Thymus (tissue), 11 donors: ENCODE measurements around the gene RTL1. TPM values are rescaled to one million over a fixed set of nuclear protein-coding genes. Genes with fewer than 3 reads are reported as not detected.

Experiments
- DNase-seq, 9 donors: peaks; one replicate each; pipeline ENCODE4 v3.0.0-alpha.2; 2013; ENCODE audit warnings: low spot score in 9 of 9, low read depth in 6 of 9, missing footprints in 1 of 9
- H3K27ac ChIP-seq, 2 donors: one replicate each; pipeline ENCODE4 v1.5.1; 2013; ENCODE audit warnings: control low read depth in 1 of 2, low read depth in 1 of 2, low read length in 1 of 2, mild to moderate bottlenecking in 1 of 2, moderate library complexity in 1 of 2
- H3K27me3 ChIP-seq, 2 donors: one replicate each; pipeline ENCODE4 v1.5.1; 2013; ENCODE audit warnings: low read length in 1 of 2; ENCODE audit not compliant: control insufficient read depth in 2 of 2, insufficient read depth in 1 of 2
- H3K36me3 ChIP-seq, 2 donors: one replicate each; pipeline ENCODE4 v1.5.1; 2013; ENCODE audit warnings: low read length in 1 of 2, mild to moderate bottlenecking in 1 of 2, moderate library complexity in 1 of 2; ENCODE audit not compliant: control insufficient read depth in 2 of 2, insufficient read depth in 2 of 2
- H3K4me1 ChIP-seq, 2 donors: one replicate each; pipeline ENCODE4 v1.5.1; 2013; ENCODE audit warnings: low read length in 2 of 2; ENCODE audit not compliant: control insufficient read depth in 2 of 2, insufficient read depth in 2 of 2
- H3K4me3 ChIP-seq, 2 donors: one replicate each; pipeline ENCODE4 v1.5.1; 2013; ENCODE audit warnings: low read length in 2 of 2, control low read depth in 1 of 2, mild to moderate bottlenecking in 1 of 2
- H3K9me3 ChIP-seq, 2 donors: one replicate each; pipeline ENCODE4 v1.5.1; 2013; ENCODE audit warnings: low read length in 1 of 2, mild to moderate bottlenecking in 1 of 2; ENCODE audit not compliant: control insufficient read depth in 2 of 2, insufficient read depth in 1 of 2
- WGBS: extraction: QIAGEN DNeasy Blood & Tissue Kit; methylation state at CpG from one replicate; pipeline ENCODE4 v1.1.7; 2013; 5-methylcytosine and 5-hydroxymethylcytosine counted together
- polyA plus RNA-seq: library from polyadenylated mRNA; stranded (reverse); fragments of 200-250 nt; gene quantifications from one replicate; pipeline ENCODE4 v1.2.3, GENCODE V29; 2013
- total RNA-seq: library from RNA; stranded (reverse); fragments of 120-200 nt; gene quantifications from one replicate; pipeline ENCODE4 v1.2.4, GENCODE V29; 2013
- donor health status: healthy.

RTL1 gene
- total and polyA plus RNA-seq, 2 donors, result under 0.01 to 0.02 TPM

GRCh38 chr14:100871234-100872186, 32.0 kb downstream of the RTL1 start:
- DNase-seq, result no peak
- no peaks in the 10 kb centered on the region for H3K27me3 ChIP-seq
- H3K36me3 ChIP-seq, result no peaks in the 10 kb centered on the region
- H3K27ac ChIP-seq, result no peak overlapping the region
- WGBS, result 87% methylated on average over 16 of the region's 16 CpGs
- H3K4me1 ChIP-seq, result no peaks in the 10 kb centered on the region
- no peak overlapping the region for H3K4me3 ChIP-seq
- no peaks in the 10 kb centered on the region for H3K9me3 ChIP-seq

DNA sequence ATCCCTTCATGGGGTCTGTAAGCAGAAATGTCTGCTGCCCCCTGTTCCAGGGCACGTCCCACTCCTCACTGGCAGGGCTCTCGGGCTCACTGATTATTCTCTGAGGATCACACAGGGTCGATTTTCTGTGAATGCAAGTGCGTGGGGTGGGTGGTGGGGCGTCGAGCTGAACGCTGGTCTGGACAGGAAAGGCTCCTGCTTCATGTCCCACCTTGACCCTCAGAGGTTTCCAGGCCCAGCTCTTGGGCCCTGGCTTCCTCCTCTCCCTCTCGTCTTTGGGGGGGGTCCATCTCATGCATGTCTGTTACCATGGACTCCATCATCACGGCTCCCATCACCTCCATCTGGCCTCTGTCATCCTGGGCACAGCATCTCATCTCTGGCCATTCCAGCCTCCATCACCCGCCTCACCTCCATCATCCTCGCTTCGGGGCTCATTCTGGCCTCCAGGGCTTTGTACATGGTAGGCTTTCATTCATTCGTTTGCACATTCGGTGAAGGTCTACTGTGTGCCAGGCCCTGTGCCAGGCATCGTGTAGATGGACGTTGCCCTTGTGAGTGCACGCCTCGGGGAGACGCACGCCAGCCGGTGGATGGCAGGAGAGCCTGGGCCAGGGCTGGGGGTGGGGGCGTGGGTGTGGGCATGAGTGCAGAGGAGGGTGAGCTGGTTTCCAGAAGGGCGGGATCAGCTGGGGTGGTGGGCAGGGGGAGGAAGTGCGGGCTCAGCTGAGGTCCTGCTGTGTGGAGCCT, 34.7 kb downstream of the RTL1 start:
- H3K4me3 ChIP-seq, result no peak overlapping the region
- no peak overlapping the region for H3K27ac ChIP-seq
- H3K4me1 ChIP-seq, result no peaks in the 10 kb centered on the region
- no peaks in the 10 kb centered on the region for H3K27me3 ChIP-seq
- H3K36me3 ChIP-seq, result no peaks in the 10 kb centered on the region
- no peaks in the 10 kb centered on the region for H3K9me3 ChIP-seq
- WGBS, result 96% methylated on average over 22 of the region's 24 CpGs
- DNase-seq, result no peak

DNA sequence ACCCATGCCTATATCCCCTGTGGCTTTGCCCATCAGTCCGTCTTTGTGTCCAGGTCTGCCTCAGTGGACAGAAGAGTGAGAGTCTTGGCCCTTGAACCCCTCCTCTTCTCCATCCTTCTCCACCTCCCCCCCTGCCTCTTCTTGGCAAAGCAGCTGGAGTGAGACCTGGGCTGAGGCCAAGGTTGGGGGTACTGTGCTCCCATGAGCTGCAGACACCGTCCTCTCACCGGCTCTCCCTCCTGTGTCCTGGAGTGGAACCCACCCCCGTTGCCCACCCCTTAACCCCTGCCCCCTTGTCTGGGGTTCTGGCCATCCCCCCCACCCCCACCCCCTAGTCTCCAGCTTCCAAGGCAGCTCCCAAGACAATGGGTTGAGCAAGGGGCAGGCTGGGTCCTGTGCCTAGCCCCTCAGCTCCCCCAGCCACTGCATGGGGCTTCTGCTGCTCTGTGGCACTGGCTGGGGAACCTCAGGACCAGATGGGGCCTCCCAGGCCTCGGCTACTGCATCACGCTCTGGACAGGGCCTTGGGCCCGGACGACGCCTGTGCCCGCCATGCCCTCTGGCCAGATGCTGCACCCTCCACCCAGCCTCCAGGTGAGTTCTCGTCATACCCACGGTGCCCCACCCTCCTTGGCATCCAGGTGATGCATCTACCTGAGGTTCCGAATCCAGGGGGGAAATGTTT, 35.7 kb downstream of the RTL1 start:
- H3K4me3 ChIP-seq, result no peak overlapping the region
- H3K27me3 ChIP-seq, result no peaks in the 10 kb centered on the region
- no peak for DNase-seq
- H3K4me1 ChIP-seq, result no peaks in the 10 kb centered on the region
- no peaks in the 10 kb centered on the region for H3K36me3 ChIP-seq
- no peaks in the 10 kb centered on the region for H3K9me3 ChIP-seq
- H3K27ac ChIP-seq, result no peak overlapping the region
- WGBS, result 94% methylated on average over 13 of the region's 13 CpGs

DNA sequence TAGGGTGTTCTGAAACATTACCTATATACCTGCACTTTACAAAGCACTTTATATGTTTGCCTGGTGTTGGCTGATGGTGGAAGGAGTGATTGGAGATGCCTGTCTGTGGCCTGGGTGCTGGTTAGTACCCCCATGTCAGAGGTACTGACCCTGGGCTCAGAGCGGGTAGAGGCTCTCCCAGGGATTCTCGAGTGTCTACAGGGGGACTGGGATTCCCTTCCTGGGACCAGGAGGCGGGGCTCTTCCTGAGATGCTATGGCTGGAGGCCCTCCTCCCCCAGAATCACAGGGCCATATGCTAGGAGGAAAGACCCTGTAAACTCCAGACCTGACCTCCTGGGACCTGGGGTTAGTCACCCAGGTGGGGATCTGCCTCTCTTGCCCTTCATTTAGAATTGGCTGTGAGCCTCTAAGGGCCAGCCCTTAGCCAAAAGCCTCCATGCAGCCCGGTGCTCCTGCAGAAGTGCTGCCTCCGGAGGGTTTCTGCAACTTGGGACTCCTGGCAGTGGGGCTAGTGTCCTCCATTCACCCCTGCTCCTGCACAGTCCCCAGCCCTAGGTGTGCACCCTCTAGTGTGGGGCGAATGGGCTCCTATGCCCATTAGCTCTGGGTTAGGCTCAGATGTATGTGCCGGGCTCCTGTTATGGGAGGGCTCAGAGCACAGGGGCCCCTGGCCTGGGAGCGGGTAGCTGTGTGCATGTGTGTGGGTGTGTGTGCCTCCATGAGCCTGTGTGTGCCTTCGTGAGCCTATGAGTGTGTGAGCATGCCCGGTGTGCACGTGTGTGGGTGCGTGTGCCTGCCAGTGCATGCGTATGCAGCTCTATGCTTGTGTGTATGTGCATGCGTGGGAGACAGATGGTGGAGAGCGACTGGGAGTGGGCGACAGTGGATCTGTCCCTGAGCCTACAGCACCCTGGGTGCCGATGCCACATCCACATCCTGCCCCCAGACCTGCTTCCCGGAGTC, 36.6 kb downstream of the RTL1 start:
- WGBS, result 93% methylated on average over 18 of the region's 18 CpGs
- DNase-seq, result no peak

DNA sequence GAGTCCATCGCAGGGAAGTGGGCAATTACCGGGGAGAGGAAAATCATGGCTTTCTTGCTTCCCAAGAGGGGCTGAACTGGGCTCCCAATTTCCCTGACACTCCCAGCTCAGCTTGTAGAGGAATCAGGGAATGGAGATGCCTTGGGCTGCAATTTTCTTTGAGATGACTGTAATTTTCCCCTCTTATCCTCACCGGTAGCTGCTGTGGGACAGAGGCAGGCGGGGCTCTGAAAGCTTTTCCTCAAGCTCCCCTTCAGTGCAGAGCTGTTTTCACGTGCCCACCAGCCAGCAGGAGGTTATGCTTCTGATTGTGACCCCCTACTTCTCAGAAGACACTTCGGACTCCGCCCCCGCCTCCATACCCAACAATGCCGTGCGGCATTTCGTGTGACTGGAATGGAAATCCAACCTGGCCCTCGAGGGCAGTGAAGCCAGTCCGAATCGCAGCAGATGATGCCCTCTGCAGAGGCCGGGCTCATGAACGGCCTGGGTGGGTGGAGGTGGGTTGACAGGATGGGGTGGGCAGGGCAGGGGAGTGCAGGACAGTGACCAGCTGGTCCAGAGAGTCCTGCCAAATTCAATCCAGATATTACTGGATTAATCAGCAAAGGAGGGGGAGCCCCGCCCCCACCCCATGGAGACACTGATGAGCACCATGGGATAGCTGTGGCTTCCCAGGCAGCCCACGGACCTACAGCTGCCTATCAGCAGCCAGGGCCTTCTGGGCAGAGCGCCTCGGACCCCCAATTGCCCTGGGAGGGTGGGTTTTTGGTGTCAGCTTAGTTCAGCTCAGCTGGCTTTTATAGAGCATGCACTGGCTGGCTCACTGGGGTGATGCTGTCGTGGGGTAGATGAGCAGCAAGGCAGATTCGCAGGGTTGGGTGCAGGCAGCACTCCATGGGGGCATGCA, 37.6 kb downstream of the RTL1 start:
- no peak overlapping the region for H3K27ac ChIP-seq
- 96% methylated on average over 22 of the region's 22 CpGs for WGBS
- no peaks in the 10 kb centered on the region for H3K36me3 ChIP-seq
- DNase-seq, result no peak
- H3K4me1 ChIP-seq, result no peaks in the 10 kb centered on the region
- H3K9me3 ChIP-seq, result no peaks in the 10 kb centered on the region
- no peaks in the 10 kb centered on the region for H3K27me3 ChIP-seq
- H3K4me3 ChIP-seq, result no peak overlapping the region

More for the DNA sequence above, 36.6 kb downstream of the RTL1 start:
- Histone ChIP-seq H3K4me3 (no peak overlapping the region), H3K9me3 (no peaks in the 10 kb centered on the region), H3K27me3 (no peaks in the 10 kb centered on the region), H3K4me1 (no peaks in the 10 kb centered on the region), H3K36me3 (no peaks in the 10 kb centered on the region), H3K27ac (no peak overlapping the region)

DNA sequence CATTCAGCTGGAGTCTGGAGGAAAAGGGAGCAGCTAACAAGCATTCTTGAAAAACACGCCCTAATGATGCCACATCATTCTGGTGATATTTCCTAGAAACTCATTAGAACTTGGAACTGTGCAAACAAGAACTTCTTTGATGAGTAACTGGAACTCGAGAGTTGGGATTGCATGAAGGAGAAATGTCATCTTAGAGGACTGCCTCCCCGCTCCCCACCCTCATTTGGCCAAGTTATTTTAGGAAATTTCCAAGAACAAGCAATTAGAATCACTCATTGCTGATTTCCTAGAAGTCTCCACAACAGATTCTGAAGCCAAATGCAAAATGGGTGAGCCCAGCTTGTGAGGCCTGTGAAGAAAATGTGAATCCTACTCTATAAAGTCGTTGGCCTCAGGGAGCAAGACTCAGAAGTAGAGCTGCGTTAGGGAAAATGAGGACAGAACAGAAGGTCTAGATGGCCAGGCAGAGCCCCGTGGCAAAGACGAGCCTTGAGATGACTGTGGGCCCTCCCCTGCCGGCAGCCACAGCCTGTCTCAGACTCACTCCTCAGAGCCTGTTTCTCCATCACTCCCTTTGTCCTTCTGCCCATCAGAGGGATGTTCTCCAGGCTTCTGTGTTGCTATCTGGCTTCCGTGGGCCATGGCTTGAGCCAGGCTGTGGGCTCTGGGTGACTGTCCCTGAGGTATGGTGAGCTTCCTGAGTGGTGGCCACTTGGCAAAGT, 38.4 kb downstream of the RTL1 start:
- no peaks in the 10 kb centered on the region for H3K9me3 ChIP-seq
- H3K27me3 ChIP-seq, result no peaks in the 10 kb centered on the region
- H3K27ac ChIP-seq, result no peak overlapping the region
- no peaks in the 10 kb centered on the region for H3K36me3 ChIP-seq
- WGBS, result 93% methylated on average over 9 of the region's 9 CpGs
- no peaks in the 10 kb centered on the region for H3K4me1 ChIP-seq
- H3K4me3 ChIP-seq, result no peak overlapping the region
- DNase-seq, result no peak

GRCh38 chr14:100864206-100864605, 39.3 kb downstream of the RTL1 start:
- DNase-seq, result no peak
- no peaks in the 10 kb centered on the region for H3K36me3 ChIP-seq
- no peak overlapping the region for H3K27ac ChIP-seq
- peaks cover 0 to 3% of the 10 kb centered on the region in 2 donors for H3K4me1 ChIP-seq
- H3K27me3 ChIP-seq, result no peaks in the 10 kb centered on the region
- no peaks in the 10 kb centered on the region for H3K9me3 ChIP-seq
- 94% methylated on average over 10 of the region's 10 CpGs for WGBS
- no peak overlapping the region for H3K4me3 ChIP-seq
